ENCODE results near the gene EPS15. TPM values are rescaled to one million over a fixed set of nuclear protein-coding genes. Genes with fewer than 3 reads are reported as not detected.

EPS15 gene
- total and polyA plus RNA-seq, 2 of the 8 experiments (the other 6 are each of a cell fraction or from before 2014, with no cell fraction given), result 15.9 to 57.2 TPM

DNA sequence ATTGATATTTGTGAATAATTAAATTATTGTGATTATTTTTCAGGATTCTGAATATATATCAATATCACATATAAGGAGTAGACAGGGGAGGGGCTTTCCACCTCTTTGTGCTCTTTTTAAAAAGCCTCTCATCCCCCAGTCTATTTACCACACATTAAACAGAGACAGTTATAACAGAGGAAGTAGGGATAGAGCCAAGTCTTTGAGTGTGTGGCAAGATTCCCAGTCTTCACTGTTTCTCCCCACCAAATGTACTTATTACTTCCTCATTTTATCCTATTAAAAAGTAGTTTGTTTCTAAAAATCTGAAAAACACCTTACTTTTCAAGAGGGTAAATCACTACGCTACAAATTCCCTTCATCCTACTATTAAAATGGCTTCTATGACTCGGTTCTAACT is 46.7 kb downstream of the EPS15 start (continued):
- TF ChIP-seq, protein P1, sequence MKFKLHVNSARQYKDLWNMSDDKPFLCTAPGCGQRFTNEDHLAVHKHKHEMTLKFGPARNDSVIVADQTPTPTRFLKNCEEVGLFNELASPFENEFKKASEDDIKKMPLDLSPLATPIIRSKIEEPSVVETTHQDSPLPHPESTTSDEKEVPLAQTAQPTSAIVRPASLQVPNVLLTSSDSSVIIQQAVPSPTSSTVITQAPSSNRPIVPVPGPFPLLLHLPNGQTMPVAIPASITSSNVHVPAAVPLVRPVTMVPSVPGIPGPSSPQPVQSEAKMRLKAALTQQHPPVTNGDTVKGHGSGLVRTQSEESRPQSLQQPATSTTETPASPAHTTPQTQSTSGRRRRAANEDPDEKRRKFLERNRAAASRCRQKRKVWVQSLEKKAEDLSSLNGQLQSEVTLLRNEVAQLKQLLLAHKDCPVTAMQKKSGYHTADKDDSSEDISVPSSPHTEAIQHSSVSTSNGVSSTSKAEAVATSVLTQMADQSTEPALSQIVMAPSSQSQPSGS (IDR thresholded peaks at IDR 0.05; ENCODE audit: low read length), result no peak
- TF ChIP-seq CBX8 (IDR thresholded peaks at IDR 0.05; ENCODE audit: borderline replicate concordance, low read depth, low read length) (no peak), RFX5 (IDR thresholded peaks at IDR 0.05; ENCODE audit: borderline replicate concordance, low read depth, low read length) (no peak)

Measured in H1 (cell line).